Ovary (tissue), 9 donors: Measurements from ENCODE around the gene RUNX2. TPM values are rescaled to one million over a fixed set of nuclear protein-coding genes. Genes with fewer than 3 reads are reported as not detected.

Source experiments
- DNase-seq, 5 donors: peaks; one replicate each; pipeline ENCODE4 v3.0.0-alpha.2; 2019 to 2020
- H3K27ac ChIP-seq, 2 donors: fragments of 200-600 bp; one replicate each; pipeline versions ENCODE4 v1.5.1 to v1.8.0; 2019 to 2022
- H3K27me3 ChIP-seq: fragments of 200-600 bp; one replicate; pipeline ENCODE4 v1.8.0; 2022
- H3K36me3 ChIP-seq: fragments of 200-600 bp; sonication (generic); one replicate; pipeline ENCODE4 v1.5.1; 2019
- H3K4me1 ChIP-seq: one replicate; pipeline ENCODE4 v1.8.1; 2013; ENCODE audit warnings: mild to moderate bottlenecking, moderate library complexity; ENCODE audit not compliant: insufficient read depth
- H3K4me3 ChIP-seq: fragments of 200-600 bp; sonication (generic); one replicate; pipeline ENCODE4 v1.5.1; 2017
- H3K9me3 ChIP-seq, 2 donors: fragments of 200-600 bp in 1 of 2; sonication (generic) in 1 of 2; one replicate each; pipeline versions ENCODE4 v1.5.1 to v1.8.1; 2013 to 2019; ENCODE audit warnings: mild to moderate bottlenecking in 1 of 2, moderate library complexity in 1 of 2
- EP300 ChIP-seq: sonication (generic); formaldehyde crosslinking; IDR thresholded peaks from one replicate; pipeline ENCODE4 v1.6.1; 2017; ENCODE audit warnings: antibody characterized with exemption
- POLR2A ChIP-seq: fragments of 450-650 bp; IDR thresholded peaks from one replicate; pipeline ENCODE4 v1.6.1; 2017; ENCODE audit warnings: antibody characterized with exemption, mild to moderate bottlenecking, moderate library complexity
- WGBS, 3 donors: extraction: QIAGEN DNeasy Blood & Tissue Kit in 1 of 3; methylation state at CpG; one replicate each; pipeline versions ENCODE4 v1.1.5 to v1.1.7; 2013 to 2017; 5-methylcytosine and 5-hydroxymethylcytosine counted together
- intact Hi-C, 4 donors: fragments of 100-400 bp; cut with DNase I; formaldehyde crosslinking; loops; one replicate each; pipeline versions ENCODE4 v1.11.0 to v1.15.1; 2022 to 2023
- polyA plus RNA-seq, 2 donors: library from polyadenylated mRNA; stranded (reverse); fragments of 200-250 nt in 1 of 2; fragments of 350-450 nt in 1 of 2; fragmentation: Illumina TruSeq in 1 of 2; extraction: RNeasy Lipid Tissue Mini Kit (QIAGEN cat#74804) in 1 of 2; gene quantifications; one replicate each; pipeline ENCODE4 v1.2.3, GENCODE V29; 2013 to 2014
- total RNA-seq, 7 donors: library from RNA; depleted of rRNA in 2 of 7; stranded (reverse); fragments of >200 nt in 2 of 7; fragmentation: NEBNext Ultra II Directional in 3 of 7; extraction: Animal tissue kit (Norgen Biotek cat#: 25700) in 3 of 7; gene quantifications; one replicate each; pipeline versions ENCODE4 v1.1.0 to v1.2.4, GENCODE V29; 2016 to 2023
- TF ChIP-seq, protein P1 (sequence below), 3 donors: fragments of 450-650 bp in 2 of 3; fragments of 200-600 bp in 1 of 3; IDR thresholded peaks; one replicate each; pipeline versions ENCODE4 v1.5.1 to v1.8.0; 2016 to 2022; ENCODE audit warnings: antibody characterized with exemption in 3 of 3, mild to moderate bottlenecking in 1 of 3
- donor health status: DM: no; HTN: no; CAD: no; lungs with moderate emphysema.
- donor health status: DM: no; HTN: no; CAD: no.
- donor health status: Bipolar disorder and iron deficiency.
- donor health status: DM: yes; HTN: yes; CAD: no.
- donor health status: DM: no; HTN: no; CAD: no.
- donor health status: DM: yes; HTN: yes; CAD: no.

The RUNX2 gene
- total and polyA plus RNA-seq, 9 donors = 1.1 to 25.2 (median 3.3) TPM

GRCh38 chr6:45568626-45569025 is 240.5 kb downstream of the RUNX2 start:
- intact Hi-C loops = no loop called here
- no peak overlapping the region for H3K4me3 ChIP-seq
- no peaks in the 10 kb centered on the region for H3K9me3 ChIP-seq
- H3K27me3 ChIP-seq = no peaks in the 10 kb centered on the region
- H3K36me3 ChIP-seq = no peaks in the 10 kb centered on the region
- WGBS, 3 donors = 92 to 97% (median 93%) methylated on average over 5 of the region's 5 CpGs
- no peak overlapping the region for H3K27ac ChIP-seq
- no peak for TF ChIP-seq EP300
- TF ChIP-seq, protein P1, sequence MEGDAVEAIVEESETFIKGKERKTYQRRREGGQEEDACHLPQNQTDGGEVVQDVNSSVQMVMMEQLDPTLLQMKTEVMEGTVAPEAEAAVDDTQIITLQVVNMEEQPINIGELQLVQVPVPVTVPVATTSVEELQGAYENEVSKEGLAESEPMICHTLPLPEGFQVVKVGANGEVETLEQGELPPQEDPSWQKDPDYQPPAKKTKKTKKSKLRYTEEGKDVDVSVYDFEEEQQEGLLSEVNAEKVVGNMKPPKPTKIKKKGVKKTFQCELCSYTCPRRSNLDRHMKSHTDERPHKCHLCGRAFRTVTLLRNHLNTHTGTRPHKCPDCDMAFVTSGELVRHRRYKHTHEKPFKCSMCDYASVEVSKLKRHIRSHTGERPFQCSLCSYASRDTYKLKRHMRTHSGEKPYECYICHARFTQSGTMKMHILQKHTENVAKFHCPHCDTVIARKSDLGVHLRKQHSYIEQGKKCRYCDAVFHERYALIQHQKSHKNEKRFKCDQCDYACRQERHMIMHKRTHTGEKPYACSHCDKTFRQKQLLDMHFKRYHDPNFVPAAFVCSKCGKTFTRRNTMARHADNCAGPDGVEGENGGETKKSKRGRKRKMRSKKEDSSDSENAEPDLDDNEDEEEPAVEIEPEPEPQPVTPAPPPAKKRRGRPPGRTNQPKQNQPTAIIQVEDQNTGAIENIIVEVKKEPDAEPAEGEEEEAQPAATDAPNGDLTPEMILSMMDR (IDR thresholded peaks at IDR 0.05) = no peak
- TF ChIP-seq POLR2A = no peak
- no peak for DNase-seq
- peaks cover 1% of the 10 kb centered on the region for H3K4me1 ChIP-seq

GRCh38 chr6:45569210-45569945 is 241.2 kb downstream of the RUNX2 start:
- intact Hi-C loops = no loop called here
- 65 to 79% (median 68%) methylated on average over 6 of the region's 6 CpGs for WGBS, 3 donors

GRCh38 chr6:45571159-45571558 is 243.0 kb downstream of the RUNX2 start:
- H3K27me3 ChIP-seq = no peaks in the 10 kb centered on the region
- no peaks in the 10 kb centered on the region for H3K9me3 ChIP-seq
- H3K4me1 ChIP-seq = no peaks in the 10 kb centered on the region
- no peak overlapping the region for H3K27ac ChIP-seq
- no peak for DNase-seq
- intact Hi-C loops = no loop called here
- no peak overlapping the region for H3K4me3 ChIP-seq
- no peak for TF ChIP-seq POLR2A
- H3K36me3 ChIP-seq = no peaks in the 10 kb centered on the region
- WGBS, 3 donors = 84 to 89% (median 87%) methylated on average over 3 of the region's 3 CpGs

More at GRCh38 chr6:45569210-45569945, 241.2 kb downstream of the RUNX2 start:
- Histone ChIP-seq H3K27me3 (no peaks in the 10 kb centered on the region), H3K4me1 (no peaks in the 10 kb centered on the region), H3K4me3 (no peak overlapping the region), H3K9me3 (no peaks in the 10 kb centered on the region), H3K27ac (no peak overlapping the region), H3K36me3 (no peaks in the 10 kb centered on the region)
- TF ChIP-seq POLR2A = no peak
- TF ChIP-seq, protein P1 (IDR thresholded peaks at IDR 0.05) = no peak
- TF ChIP-seq EP300 = no peak
- peak in 1 of 5 donors; percentile 46 for DNase-seq

GRCh38 chr6:45572833-45573232 is 244.7 kb downstream of the RUNX2 start:
- Histone ChIP-seq H3K9me3 (no peaks in the 10 kb centered on the region), H3K36me3 (no peaks in the 10 kb centered on the region), H3K27ac (no peak overlapping the region), H3K4me3 (no peak overlapping the region), H3K4me1 (peaks cover 5% of the 10 kb centered on the region), H3K27me3 (no peaks in the 10 kb centered on the region)
- no peak for DNase-seq
- WGBS, 3 donors = 82 to 96% (median 87%) methylated on average over 4 of the region's 4 CpGs
- intact Hi-C loops = no loop called here
- TF ChIP-seq POLR2A (no peak), EP300 (no peak)
- TF ChIP-seq, protein P1 (IDR thresholded peaks at IDR 0.05) = no peak

DNA sequence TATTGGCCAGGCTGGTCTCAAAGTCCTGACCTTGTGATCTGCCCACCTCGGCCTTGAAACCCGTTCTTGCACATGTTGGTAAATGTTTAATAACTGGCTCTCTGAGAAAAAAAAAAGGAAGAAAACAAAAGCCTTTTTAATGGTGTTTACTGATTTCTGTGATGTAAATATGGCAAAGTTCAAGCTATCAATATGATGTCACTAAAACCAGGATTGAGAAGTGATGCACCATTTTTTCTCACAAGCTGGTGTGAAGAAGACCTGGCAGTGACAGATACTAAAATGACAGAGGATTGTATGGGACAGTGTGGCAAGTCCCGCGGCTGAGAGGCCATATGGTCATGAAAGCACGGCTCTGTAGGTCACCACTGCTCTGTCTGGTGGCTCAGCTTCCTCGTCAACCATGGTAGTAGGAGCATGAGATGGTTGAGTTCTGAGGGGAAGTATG is 245.9 kb downstream of the RUNX2 start:
- H3K9me3 ChIP-seq = no peaks in the 10 kb centered on the region
- H3K27me3 ChIP-seq = no peaks in the 10 kb centered on the region
- no peak overlapping the region for H3K4me3 ChIP-seq
- H3K27ac ChIP-seq = no peak overlapping the region
- intact Hi-C loops = no loop called here
- TF ChIP-seq, protein P1 (IDR thresholded peaks at IDR 0.05) = no peak
- TF ChIP-seq EP300 (no peak), POLR2A (no peak)
- 89 to 96% (median 90%) methylated on average over 6 of the region's 6 CpGs for WGBS, 3 donors
- H3K4me1 ChIP-seq = peaks cover 9% of the 10 kb centered on the region
- no peak for DNase-seq
- no peaks in the 10 kb centered on the region for H3K36me3 ChIP-seq
